Stimulated activated CD8-positive, alpha-beta memory T cell treated with anti-CD3 and anti-CD28 coated beads, Interleukin-15, amount 100 ng/mL, for 4 hours (primary cell): ENCODE measurements around the gene ADSL.

ENCODE experiments used
- DNase-seq, 2 donors: peaks; one replicate each; pipeline ENCODE4 v3.0.0-alpha.2; 2020; ENCODE audit warnings: low read depth in 2 of 2

The ADSL gene

DNA sequence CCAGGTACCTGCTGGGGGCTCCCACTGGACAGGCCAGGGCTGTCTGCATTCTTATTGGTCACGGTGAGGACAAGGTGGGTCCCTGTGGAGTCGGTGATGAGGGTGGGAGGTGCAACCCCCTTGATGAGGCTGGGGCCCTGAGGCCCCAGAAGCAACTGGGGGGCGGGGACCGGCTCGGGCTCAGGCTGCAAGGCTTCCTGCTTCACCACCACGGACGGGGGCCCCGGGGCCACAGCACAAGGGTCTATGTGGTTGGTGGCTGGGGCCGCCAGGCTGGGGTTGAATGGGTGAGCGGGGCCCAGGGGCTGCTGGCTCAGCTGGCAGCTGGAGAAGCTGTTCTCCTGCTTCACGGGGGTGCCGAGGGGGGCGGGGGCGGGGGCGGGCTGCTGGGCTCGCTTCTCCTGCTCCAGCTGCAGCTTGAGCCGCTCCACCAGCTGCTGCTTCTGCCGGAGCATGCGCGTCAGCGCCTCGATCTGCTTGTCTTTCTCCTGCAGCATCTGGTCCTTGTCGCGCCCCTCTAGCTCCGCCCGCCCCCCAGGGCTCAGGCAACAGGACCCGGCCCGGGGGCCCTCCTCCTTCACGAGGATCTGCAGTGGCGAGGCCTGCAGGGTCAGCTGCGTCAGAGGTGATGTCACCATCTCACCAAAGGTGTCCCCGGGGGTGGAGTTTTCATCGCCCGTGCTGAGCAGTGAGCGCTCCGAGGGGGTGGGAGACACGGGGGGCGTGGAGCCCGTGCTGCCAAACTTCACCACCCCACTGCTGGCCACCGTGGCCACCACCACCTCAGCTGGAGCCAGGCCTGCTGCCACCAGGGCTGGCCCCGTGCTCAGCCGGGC lies 72.3 kb downstream of the ADSL start:
- DNase-seq: no peak

DNA sequence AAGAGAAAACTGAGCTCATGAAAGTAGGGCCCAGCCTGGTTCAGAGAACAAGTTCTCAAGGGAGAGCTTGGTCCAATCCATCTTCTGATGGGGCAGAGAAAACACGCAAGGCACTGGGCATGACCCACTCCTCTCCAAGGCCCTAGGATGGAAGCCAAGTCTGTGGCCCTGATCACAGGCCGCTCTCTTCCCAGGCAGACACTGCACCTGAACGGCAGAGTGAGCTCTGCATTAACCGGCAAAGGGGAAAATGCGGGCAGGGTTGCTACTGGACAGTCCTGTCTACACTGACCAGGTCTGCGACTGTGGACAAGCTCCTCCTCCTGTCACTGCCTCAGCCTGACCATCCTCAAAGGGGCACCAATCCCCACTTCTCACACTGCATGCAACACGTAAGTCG lies 73.4 kb downstream of the ADSL start:
- DNase-seq: no peak

GRCh38 chr22:40420341-40421081 lies 74.2 kb downstream of the ADSL start:
- no peak for DNase-seq

GRCh38 chr22:40421082-40421350 lies 74.7 kb downstream of the ADSL start:
- DNase-seq: no peak

DNA sequence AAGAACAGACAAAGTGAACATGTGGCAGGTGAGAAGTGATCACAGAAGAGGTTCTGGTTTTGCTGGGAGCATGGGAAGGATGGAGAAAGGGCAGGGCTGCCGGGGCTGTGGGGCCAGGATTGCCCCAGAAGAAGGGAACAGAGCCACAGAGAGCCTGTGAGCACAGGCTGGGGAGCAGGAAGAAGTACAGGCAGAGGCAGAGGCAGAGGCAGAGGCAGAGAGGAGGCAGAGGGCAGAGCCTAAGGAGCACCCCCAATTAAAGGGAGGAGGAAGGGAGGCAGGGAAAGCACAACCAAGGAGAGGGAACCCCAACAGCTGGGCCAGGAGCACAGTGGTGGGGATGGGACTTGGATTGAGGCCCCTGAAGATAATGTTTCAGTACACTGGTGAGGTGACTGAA lies 75.6 kb downstream of the ADSL start:
- DNase-seq: no peak

GRCh38 chr22:40422558-40423309 lies 76.4 kb downstream of the ADSL start:
- no peak for DNase-seq

DNA sequence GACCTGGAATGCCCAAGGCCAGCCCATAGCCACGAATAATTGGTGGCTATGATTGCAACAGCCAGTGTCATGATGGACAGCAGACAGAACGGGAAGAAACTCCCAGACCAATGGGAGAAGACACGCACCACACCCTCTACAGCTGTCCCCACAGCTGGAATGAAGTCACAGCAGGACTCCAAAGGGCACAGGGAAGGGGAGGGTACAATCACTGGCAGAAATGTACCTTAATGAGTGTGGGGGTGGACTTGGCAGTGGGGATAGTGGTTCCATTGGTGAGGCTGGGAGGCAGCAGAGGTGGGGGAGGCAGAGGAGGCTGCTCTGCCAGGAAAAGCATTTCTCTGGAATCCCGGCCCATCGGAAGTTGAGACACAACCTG lies 77.0 kb downstream of the ADSL start:
- no peak for DNase-seq

DNA sequence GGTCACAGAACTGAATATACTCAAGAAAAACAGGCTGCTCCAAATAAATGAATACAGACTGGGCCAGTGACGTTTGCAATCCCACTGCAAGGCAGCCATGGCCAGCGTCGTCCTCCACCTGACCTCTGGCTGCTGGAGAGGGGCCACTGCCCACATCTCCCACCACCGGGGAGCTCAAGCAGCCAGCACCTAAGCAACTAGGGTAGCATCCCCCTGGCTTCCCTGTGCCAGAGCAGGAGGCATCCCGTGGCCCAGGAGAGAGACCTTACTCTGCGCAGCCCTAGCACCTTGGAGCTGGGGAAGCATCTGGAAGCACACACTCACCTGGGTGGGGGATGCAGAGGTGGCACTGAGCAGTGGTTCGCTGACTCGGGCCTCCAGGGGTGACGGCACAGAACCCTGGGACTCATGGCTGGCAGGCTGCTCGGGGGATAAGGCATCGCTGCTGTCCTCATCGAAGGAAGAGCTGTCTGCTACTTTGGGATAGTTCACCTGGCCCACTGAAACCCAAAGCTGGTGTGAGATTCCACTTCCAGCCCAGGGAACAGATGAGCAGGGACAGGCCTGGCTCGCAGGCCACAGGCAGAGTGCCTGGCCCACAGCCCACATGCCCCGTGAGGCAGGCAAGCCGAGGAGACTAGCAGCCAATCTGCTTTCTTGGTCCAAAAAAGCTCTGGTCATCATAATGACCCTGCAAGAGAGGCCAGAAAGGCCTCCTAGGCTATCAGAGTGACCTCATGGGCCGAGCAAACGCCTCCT lies 77.8 kb downstream of the ADSL start:
- no peak for DNase-seq

- DNase-seq: no peak
Observed at GRCh38 chr22:40425082-40425481, 78.8 kb downstream of the ADSL start.

DNA sequence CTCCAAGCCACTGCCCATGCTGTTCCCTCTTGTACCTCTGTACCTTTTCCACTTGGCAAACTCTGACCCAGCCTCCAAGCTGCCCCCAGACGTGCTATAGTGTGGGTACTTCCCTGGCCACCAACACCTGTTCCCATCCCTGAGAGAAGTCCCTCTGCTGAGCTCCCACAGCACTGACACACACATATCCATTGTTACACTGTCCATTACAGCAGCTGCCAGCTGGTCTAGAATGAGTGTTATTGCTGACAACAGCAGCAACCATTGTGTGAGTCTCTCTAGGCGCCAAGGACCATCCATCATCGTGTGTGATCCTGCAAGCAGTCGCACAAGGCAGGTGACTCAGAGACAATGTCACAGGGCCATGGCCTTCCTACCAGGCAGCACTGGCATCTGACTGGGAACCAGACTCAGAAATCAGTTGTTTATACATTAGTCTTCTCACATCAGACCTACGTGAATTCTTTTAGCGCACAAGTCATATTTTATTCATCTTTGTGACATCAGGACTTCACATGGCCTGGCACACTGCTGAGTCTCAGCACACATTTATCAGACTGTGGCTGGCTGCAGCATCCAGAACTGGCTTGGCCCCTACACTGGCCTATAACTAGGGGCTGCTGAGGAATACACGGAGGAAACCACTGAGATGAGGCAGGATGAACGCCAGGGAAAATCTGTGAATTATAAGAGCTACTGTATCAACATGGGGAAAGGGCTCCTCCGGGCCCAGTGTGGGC lies 80.5 kb downstream of the ADSL start:
- DNase-seq: no peak

DNA sequence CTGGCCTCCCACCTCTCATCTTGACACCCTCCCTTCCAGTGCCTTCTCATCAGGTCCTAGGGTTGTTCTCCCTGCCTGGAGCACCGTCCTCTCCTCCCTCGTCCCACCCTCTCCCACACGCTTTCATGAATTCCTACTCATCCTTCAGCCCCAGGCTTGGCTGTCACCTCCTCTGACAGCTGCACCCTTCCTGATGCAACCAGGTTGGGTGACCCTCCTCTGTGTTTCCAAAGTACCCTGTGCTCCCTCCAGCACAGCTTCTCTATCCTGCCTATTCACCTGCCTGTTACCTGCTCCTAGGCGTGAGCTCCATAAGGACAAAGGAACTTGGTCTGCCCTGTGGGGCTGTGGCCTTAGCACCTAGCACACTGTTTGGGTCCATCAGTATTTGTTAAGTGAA lies 82.5 kb downstream of the ADSL start:
- DNase-seq: no peak

DNA sequence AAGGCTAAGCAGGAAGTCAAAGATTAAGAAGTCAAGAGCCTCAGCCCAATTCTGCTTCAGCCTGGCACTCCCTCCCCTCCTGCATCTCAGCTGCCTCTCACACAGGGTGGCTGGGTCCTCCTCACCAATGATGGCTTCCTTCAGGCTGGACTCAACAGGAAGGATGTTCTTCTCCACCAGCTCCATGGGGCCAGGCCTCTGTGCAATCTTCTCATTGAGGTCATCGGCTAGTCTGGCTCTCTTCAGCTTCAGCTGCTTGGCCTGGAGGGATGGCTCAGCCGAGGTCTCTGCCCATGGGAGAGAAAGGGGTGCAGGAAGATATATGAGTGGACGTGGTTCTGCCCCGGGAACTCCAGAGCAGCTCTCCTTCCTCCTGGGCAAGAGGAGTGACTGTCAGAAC lies 83.2 kb downstream of the ADSL start:
- no peak for DNase-seq

- no peak for DNase-seq
Observed at GRCh38 chr22:40430991-40431390, 84.7 kb downstream of the ADSL start.

- no peak for DNase-seq
Observed at GRCh38 chr22:40432157-40432556, 85.9 kb downstream of the ADSL start.

GRCh38 chr22:40432625-40433024 lies 86.3 kb downstream of the ADSL start:
- DNase-seq: no peak

GRCh38 chr22:40433416-40434090 lies 87.3 kb downstream of the ADSL start:
- no peak for DNase-seq

DNA sequence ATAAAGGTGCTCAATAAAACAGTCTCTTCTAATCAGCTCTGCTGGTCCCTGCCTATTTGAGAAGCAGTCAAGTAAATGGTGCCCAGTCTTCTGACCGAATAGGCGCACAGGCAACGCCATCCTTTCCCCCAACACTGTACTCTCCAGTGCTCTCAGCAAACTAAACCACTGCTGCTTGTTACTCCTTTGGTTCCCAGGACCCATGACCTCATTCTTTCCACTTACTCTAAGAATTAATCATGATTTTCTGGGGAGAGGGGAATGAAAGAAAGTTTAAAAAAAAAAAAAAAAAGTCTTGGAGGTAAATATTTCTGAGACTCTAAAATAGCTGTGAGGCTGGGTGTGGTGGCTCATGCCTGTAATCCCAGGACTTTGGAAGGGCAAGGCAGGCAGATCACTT lies 87.8 kb downstream of the ADSL start:
- no peak for DNase-seq

- DNase-seq: no peak
Observed at GRCh38 chr22:40434745-40435144, 88.4 kb downstream of the ADSL start.

DNA sequence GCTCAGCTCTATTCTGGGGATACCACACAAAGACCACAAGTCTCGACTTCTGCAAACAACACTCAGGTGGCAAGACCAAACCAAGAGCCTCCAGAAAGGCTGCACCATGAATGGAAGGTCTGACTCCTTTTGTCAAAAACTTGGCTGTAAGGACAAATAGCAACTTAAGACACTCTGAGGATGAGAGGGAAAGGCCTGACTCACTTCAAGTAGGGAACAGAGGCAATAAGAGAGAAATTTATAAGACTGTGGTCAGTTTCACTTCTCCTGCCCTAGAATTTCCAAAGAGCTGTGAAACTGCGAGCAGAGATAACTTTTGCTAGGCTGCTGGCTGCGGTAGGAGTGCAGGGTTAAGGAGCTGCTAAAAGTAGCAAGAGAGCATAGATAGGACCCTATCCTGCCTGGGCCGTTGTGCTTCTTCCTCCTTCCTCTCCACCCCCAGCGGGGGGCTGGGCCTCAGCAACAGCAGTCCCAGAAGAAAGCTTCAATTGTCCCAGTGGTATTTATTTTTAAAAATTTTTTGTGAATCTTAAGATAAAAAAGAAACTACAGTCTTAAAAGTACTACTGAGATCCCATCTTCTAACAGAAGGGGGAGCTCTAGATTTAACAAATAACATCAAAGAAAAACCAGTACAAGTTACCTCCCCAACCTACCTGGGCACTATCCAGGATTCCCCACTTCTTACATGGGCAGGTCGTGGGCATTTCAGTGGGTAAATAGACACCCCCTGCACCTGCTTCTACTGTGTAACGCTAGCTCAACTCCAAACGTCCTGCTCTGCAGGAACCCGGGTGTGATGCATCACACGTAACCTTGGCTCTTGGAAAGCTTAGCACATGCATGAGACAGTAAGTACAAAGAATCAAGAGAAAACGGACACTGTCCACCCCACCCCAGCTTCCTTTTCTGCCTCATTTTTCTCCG lies 90.5 kb downstream of the ADSL start:
- DNase-seq: no peak
